ENCODE results near the gene INPP5D. TPM values are rescaled to one million over a fixed set of nuclear protein-coding genes. Genes with fewer than 3 reads are reported as not detected.

The INPP5D gene
- total RNA-seq, 3 donors from 2014 or later, result 18.4 to 20.3 (median 20.0) TPM

DNA sequence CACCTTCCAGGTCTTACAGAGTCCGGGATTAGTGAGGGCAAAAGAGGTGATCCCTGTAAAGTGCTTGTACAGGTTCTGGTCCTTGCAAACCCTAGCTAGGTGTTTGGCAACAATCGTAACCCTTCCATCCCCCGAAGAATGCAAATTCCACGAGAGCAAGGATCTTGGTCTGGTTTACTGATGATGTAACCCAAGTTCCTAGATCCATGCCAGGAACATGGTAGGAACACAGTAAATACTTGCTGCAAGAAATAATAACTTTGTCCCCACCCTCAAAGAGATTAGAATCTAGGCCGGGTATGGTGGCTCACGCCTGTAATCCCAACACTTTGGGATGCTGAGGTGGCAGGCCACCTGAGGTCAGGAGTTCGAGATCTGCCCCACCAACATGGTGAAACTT, 34.4 kb upstream of the INPP5D start:
- Histone ChIP-seq H3K27me3 (no peaks in the 10 kb centered on the region), H3K4me1 (no peaks in the 10 kb centered on the region), H3K36me3 (no peaks in the 10 kb centered on the region), H3K27ac (no peak overlapping the region), H3K9me3 (no peaks in the 10 kb centered on the region), H3K4me3 (no peak overlapping the region)
- no peak for TF ChIP-seq POLR2A (IDR thresholded peaks at IDR 0.05)
- TF ChIP-seq, protein P1, sequence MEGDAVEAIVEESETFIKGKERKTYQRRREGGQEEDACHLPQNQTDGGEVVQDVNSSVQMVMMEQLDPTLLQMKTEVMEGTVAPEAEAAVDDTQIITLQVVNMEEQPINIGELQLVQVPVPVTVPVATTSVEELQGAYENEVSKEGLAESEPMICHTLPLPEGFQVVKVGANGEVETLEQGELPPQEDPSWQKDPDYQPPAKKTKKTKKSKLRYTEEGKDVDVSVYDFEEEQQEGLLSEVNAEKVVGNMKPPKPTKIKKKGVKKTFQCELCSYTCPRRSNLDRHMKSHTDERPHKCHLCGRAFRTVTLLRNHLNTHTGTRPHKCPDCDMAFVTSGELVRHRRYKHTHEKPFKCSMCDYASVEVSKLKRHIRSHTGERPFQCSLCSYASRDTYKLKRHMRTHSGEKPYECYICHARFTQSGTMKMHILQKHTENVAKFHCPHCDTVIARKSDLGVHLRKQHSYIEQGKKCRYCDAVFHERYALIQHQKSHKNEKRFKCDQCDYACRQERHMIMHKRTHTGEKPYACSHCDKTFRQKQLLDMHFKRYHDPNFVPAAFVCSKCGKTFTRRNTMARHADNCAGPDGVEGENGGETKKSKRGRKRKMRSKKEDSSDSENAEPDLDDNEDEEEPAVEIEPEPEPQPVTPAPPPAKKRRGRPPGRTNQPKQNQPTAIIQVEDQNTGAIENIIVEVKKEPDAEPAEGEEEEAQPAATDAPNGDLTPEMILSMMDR (IDR thresholded peaks at IDR 0.05), result no peak
- no peak for DNase-seq (ENCODE audit: low spot score in 2 of 2)
- intact Hi-C loops (cut with DNase I; ENCODE audit: low total_unique reads), result no loop called here

DNA sequence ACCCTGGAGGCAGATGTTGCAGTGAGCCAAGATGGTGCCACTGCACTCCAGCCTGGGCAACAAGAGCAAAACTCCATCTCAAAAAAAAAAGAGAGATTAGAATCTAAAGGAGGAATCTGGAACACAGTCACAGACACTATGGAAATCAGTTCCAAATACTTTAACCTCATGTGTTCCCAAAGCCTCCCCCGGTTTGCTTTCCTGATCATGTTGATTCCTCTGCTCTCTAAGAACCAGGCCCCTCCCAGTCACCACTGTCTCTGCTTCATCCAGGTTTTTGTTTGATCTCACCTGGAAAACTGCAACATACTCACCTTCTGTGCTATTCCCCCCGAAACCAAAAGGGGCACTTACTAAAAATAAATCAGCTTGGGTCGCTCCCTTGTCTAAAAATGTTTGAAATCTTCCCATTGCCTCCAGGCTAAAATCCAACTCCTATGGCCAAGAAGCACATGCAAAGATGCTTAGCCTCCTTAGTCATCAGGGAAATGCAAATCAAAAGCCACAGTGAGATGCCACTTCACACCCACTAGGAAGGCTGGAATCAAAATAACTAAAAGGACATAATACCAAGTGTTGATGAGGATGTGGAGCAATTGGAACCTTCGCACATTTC, 33.8 kb upstream of the INPP5D start:
- intact Hi-C loops (cut with DNase I; ENCODE audit: low total_unique reads), result no loop called here
- DNase-seq (ENCODE audit: low spot score in 2 of 2), result no peak
- H3K4me3 ChIP-seq, result no peak overlapping the region
- H3K27me3 ChIP-seq, result no peaks in the 10 kb centered on the region
- H3K4me1 ChIP-seq, result no peaks in the 10 kb centered on the region
- no peak overlapping the region for H3K27ac ChIP-seq
- no peak for TF ChIP-seq POLR2A (IDR thresholded peaks at IDR 0.05)
- no peaks in the 10 kb centered on the region for H3K36me3 ChIP-seq
- H3K9me3 ChIP-seq, result no peaks in the 10 kb centered on the region

DNA sequence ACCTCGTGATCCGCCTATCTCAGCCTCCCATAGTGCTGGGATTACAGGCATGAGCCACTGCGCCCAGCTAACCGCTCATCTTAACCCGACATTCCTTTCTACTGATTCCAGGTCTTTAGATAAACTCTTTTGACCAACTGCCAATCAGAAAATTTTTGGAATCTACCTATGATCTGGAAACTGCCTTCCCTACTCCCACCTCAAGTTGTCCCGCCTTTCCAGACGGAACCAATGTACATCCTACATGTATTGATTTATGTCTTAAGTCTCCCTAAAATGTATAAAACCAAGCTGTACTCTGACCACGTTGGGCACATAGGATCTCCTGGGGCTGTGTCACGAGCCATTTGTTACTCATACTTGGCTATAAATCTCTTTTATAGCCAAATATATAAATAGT, 30.8 kb upstream of the INPP5D start:
- TF ChIP-seq, protein P1 (IDR thresholded peaks at IDR 0.05), result no peak
- TF ChIP-seq POLR2A (IDR thresholded peaks at IDR 0.05) (no peak), POLR2AphosphoS5 (IDR thresholded peaks at IDR 0.05) (no peak)
- intact Hi-C loops (cut with DNase I; ENCODE audit: low total_unique reads), result no loop called here
- no peak for DNase-seq (ENCODE audit: low spot score in 2 of 2)

DNA sequence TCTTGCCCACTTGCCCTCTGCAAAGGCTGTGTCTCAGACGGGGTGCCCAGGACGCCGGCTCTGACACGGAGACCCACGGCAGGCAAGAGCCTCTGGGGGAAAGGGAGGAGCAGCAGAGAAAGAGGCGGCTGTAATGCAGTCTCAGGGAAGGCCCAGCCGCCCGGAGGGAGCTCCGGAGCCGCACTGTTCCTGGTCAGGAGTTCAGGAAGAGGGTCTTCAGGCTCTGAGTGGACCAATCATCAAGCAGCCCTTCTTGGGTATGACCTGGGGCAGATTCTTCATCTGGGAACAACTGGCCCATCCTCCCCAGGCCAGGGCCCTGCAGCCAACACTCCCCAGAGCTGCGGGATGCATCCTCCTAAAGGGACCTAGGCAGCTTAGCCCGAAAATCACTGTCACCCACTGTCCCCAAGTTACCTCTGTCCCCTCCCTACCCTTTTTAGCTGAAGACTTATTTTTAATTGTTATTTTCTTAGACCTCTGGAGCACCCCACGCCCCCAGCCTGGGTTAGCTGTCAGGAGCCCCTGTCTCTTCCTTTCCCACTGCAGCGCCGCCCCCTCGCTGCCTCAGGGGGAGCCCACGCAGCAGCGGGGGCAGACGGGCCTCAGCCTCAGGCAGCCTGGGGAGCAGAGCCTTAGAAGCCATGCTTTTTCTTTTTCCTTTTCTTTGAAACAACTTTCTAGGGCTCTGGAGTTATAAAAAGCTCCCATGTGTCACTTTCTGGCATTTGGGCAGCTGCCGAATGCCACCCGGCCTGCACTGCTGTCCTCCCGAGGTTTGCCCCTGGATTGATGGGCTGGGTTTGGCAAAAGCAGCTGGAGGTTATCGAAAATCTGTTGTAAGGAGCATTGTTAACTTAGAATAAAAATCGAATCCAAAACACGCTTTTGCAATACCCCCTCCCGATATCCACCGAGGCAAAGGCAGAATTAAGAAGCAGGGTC, 28.3 kb upstream of the INPP5D start:
- TF ChIP-seq POLR2A (IDR thresholded peaks at IDR 0.05) (no peak), POLR2AphosphoS5 (IDR thresholded peaks at IDR 0.05) (no peak)
- TF ChIP-seq, protein P1 (IDR thresholded peaks at IDR 0.05), result no peak
- Histone ChIP-seq H3K4me1 (no peaks in the 10 kb centered on the region), H3K4me3 (no peak overlapping the region), H3K9me3 (no peaks in the 10 kb centered on the region), H3K36me3 (no peaks in the 10 kb centered on the region), H3K27ac (no peak overlapping the region), H3K27me3 (no peaks in the 10 kb centered on the region)
- no peak for DNase-seq (ENCODE audit: low spot score in 2 of 2)
- intact Hi-C loops (cut with DNase I; ENCODE audit: low total_unique reads), result no loop called here

More for the DNA sequence above, 30.8 kb upstream of the INPP5D start:
- no peak overlapping the region for H3K4me3 ChIP-seq
- no peak overlapping the region for H3K27ac ChIP-seq
- no peaks in the 10 kb centered on the region for H3K4me1 ChIP-seq
- H3K9me3 ChIP-seq, result no peaks in the 10 kb centered on the region
- no peaks in the 10 kb centered on the region for H3K36me3 ChIP-seq
- H3K27me3 ChIP-seq, result no peaks in the 10 kb centered on the region

DNA sequence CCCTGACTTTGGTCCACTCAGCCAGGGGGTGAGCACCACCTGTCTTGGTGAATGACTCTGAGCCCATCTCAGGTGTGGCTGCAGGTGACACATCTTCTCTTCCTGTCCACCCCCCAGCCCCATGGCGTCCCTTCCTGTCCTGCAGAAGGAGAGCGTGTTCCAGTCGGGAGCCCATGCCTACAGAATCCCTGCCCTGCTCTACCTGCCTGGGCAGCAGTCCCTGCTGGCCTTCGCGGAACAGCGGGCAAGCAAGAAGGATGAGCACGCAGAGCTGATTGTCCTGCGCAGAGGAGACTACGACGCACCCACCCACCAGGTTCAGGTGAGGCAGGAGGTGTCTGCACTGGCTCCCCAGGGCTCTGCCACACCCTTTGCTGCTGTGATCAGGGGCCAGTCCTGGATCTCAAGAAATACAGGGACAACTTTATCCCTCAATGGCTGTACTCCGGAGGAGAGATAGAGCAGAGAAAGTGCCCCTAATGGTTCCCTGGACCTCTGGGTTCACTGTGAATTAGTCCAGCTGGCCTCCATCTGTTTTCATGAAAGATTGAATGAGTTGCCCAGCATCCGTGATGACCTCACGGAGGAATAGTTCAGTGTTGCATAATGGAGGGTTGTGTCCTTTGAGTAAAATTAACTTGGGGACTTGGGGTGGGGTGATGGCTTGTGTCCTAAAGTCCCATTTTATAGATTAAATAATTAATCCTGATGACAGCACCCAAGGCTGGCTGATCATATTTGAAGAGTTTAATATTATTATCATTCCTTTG, 27.4 kb upstream of the INPP5D start, which contains the start of gene NEU2:
NEU2 (plus strand) TSS at position 122 of the 770 bp plus-strand sequence; CDS start at position 122, 0 bp downstream.
- Histone ChIP-seq H3K27me3 (no peaks in the 10 kb centered on the region), H3K4me1 (no peaks in the 10 kb centered on the region), H3K27ac (no peak within 1 kb of the TSS), H3K4me3 (no peak within 1 kb of the TSS), H3K36me3 (no peaks in the 10 kb centered on the region), H3K9me3 (no peaks in the 10 kb centered on the region)
- intact Hi-C loops (cut with DNase I; ENCODE audit: low total_unique reads), result no loop called here
- no peak for DNase-seq (ENCODE audit: low spot score in 2 of 2)
- TF ChIP-seq, protein P1 (IDR thresholded peaks at IDR 0.05), result no peak
- no peak for TF ChIP-seq POLR2A (IDR thresholded peaks at IDR 0.05)
